NB4 (cell line): ENCODE data around the gene IL15.
"Not testable (repeated sequence)": the region's sequence is repeated elsewhere in the genome, so short reads cannot be mapped to it uniquely, and the experiment has no call there.

Experiments
- CTCF ChIP-seq: IDR thresholded peaks from one replicate; pipeline ENCODE4 v1.5.1; 2012; ENCODE audit warnings: low read depth, low read length
- POLR2A ChIP-seq: IDR thresholded peaks from 2 replicates; pipeline ENCODE4 v1.6.1; 2011; ENCODE audit warnings: mild to moderate bottlenecking; ENCODE audit not compliant: insufficient read length; ENCODE audit errors: extremely low read depth

- TF ChIP-seq CTCF, POLR2A: not testable (repeated sequence)
Observed at GRCh38 chr4:141615587-141615918, 20.8 kb upstream of the IL15 start.
